AG04449 (cell line): ENCODE results near the gene CIAPIN1.

Experiments used
- CTCF ChIA-PET: fragments of 350-600 bp; formaldehyde crosslinking; extraction: SDS; loops from one replicate; lab custom pipeline; 2021; ENCODE audit warnings: antibody characterized with exemption; lab: Yijun Ruan, JAX
- POLR2A ChIA-PET: fragments of 400-600, 350-600 bp; formaldehyde crosslinking; extraction: SDS; loops from one replicate; lab custom pipeline; 2020; ENCODE audit warnings: antibody characterized with exemption, inconsistent platforms; lab: Yijun Ruan, JAX
- DNase-seq: peaks from one replicate; pipeline ENCODE4 v3.0.0-alpha.2; 2010; ENCODE audit warnings: low read depth, low spot score
- H3K4me3 ChIP-seq: 2 replicates; pipeline ENCODE4 v1.5.1; 2011; ENCODE audit warnings: low read depth, mild to moderate bottlenecking, control low read depth, low read length
- CTCF ChIP-seq: IDR thresholded peaks from one replicate; pipeline ENCODE4 v1.5.1; 2011; ENCODE audit warnings: mild to moderate bottlenecking, moderate library complexity, low read length, control low read depth, inconsistent platforms; ENCODE audit not compliant: insufficient read depth; ENCODE audit errors: missing control alignments

The CIAPIN1 gene

DNA sequence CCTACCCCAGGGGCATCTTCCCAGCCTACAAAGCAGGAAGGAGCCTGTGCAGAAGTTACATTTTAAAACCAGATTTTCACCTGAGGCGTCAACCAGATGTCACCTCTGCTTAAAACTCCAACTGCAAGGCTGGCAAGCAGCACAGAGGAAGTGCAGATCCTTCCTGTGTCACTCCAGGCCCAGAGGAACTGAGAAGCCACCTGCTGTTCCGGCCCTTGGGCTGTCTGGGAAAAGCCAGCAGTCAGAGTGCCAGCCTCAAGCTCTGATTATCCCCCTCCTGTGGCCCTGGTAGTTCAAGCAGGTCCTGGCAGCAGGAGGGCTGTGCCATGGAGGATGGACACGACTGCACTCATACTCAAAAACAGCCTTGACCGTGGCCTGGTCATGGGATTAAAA, 25.5 kb upstream of the CIAPIN1 start:
- ChIA-PET POLR2A (interaction anchor here (1.5 kb wide), 1 partner anchor 26 kb away, joined by 3 read pairs; the partner anchor contains the start of genes CIAPIN1 and COQ9), CTCF (interaction anchor here (1.0 to 13.2 kb wide), 3 partner anchors 11 to 63 kb away, joined by 3 to 161 read pairs (median 6); partner anchors contain the start of gene POLR2C)
- no peak for DNase-seq
- TF ChIP-seq CTCF = no peak
- H3K4me3 ChIP-seq = no peak overlapping the region

- H3K4me3 ChIP-seq = no peak overlapping the region
- ChIA-PET POLR2A (interaction anchor here (1.5 to 1.6 kb wide), 2 partner anchors 10 to 25 kb away, joined by 3 to 5 read pairs; partner anchors contain the start of genes CIAPIN1, COQ9 and POLR2C), CTCF (interaction anchor here (1.0 to 13.2 kb wide), 3 partner anchors 10 to 63 kb away, joined by 3 to 161 read pairs (median 6); partner anchors contain the start of gene POLR2C)
- DNase-seq = no peak
- TF ChIP-seq CTCF = no peak
Measured at GRCh38 chr16:57471852-57472664, 24.9 kb upstream of the CIAPIN1 start.

DNA sequence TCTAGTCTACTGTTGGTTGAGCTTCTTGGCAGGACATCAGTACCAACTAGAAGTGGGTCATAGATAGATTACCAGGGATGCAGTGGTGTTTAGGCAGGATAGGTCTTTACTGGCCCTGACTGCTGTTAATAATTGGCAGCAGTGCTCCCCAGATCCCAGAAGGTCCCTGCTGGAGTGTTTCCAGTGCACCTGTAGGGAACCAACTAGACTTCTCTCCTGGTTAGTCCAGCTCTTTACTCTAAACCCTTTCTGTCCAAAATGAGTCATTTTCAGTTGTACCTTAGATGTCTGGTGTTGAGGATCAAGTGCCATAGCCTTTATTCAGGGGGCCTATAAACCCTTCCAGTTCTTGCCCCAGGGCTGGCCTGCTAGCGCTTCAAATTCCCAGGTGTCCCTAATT, 24.0 kb upstream of the CIAPIN1 start:
- ChIA-PET POLR2A (interaction anchor here (1.6 kb wide), 1 partner anchor 9 kb away, joined by 5 read pairs; the partner anchor contains the start of gene POLR2C), CTCF (interaction anchor here (2.0 to 13.2 kb wide), 2 partner anchors 9 to 49 kb away, joined by 6 to 161 read pairs; partner anchors contain the start of gene POLR2C)
- no peak for TF ChIP-seq CTCF
- DNase-seq = no peak
- no peak overlapping the region for H3K4me3 ChIP-seq

DNA sequence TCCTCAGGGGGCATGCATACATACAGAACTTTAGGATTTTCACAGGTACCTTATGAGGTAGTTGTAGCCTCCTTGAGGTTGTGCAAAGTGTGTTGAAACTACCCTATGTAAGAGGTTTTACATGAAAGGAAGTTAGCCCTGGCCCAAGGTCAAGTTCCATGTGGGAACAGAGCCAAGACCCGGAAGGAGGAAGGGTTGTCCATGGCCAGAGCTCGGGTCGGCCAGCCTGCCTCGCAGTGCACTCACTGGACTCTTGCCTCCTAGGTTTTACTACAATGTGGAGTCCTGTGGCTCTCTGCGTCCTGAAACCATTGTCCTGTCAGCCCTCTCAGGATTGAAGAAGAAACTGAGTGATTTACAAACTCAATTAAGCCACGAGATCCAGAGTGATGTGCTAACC, 23.5 kb upstream of the CIAPIN1 start:
- ChIA-PET CTCF (interaction anchor here (2.0 to 13.2 kb wide), 2 partner anchors 9 to 50 kb away, joined by 6 to 161 read pairs; partner anchors contain the start of gene POLR2C), POLR2A (interaction anchor here (1.6 kb wide), 1 partner anchor 8 kb away, joined by 5 read pairs; the partner anchor contains the start of gene POLR2C)
- no peak for DNase-seq
- TF ChIP-seq CTCF = no peak
- H3K4me3 ChIP-seq = no peak overlapping the region

DNA sequence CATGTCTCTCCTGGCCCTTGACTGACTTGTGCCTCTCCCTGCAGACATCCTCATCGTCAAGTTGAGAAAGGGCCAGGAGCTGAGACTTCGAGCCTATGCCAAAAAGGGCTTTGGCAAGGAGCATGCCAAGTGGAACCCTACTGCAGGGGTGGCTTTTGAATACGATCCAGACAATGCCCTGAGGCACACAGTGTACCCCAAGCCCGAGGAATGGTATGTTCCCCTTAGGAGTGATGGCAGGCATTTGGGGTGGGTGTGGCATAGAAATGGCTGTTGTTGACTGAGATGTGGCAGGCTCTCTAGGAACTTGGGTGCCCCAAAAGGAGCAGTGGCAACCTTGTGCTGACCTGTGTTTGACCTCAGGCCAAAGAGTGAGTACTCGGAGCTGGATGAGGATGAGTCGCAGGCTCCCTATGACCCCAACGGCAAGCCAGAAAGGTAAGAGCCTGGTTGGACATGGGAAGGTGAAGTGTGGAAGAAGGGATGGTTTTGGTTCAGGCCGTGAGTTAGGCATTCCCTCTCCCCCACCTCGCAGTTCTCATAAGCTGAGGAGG, 22.8 kb upstream of the CIAPIN1 start:
- no peak for DNase-seq
- no peak for TF ChIP-seq CTCF
- ChIA-PET CTCF (interaction anchor here (13.2 kb wide), 1 partner anchor 8 kb away, joined by 161 read pairs; the partner anchor contains the start of gene POLR2C), POLR2A (no interaction called here)
- no peak overlapping the region for H3K4me3 ChIP-seq
